Measurements from ENCODE around the gene RBM24. TPM values are rescaled to one million over a fixed set of nuclear protein-coding genes. Genes with fewer than 3 reads are reported as not detected.
A peak's percentile ranks its signal among the peaks of the same experiment; 100 is the strongest.

Gene RBM24
- total RNA-seq (under 1 TPM; 0.15 to 0.86 TPM), total RNA-seq (0 reads per million in 2 donors)

DNA sequence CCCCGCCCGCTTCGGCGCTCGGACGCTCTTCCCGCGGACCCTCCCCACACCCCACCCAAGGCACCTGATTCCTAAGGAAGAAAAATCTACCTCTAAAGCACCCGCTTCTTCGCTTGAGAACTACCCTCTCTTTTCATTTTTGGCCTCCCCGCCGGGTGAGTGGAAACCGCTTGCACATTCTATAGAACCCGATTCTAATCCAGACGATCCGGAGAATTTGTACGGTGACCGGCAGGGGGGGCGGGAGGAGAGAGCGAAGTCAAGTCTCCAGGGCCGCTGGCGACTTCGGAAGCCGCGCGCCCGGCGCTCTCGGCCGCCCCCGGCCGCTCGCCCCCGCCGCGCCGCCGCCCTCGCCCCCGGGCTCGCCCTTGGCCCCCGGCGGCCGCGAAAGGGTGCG, at the start of gene RBM24:
Gene RBM24 (plus strand): TSS at position 262 of the 397 bp plus-strand sequence. CDS start 221 bp downstream, outside the sequence.
- Mint-ChIP-seq H3K27me3 (peaks cover 82% of the 10 kb centered on the region), H3K27ac (no peak within 1 kb of the TSS), H3K4me1 (peaks cover 6% of the 10 kb centered on the region), H3K4me3 (peak within 1 kb of the TSS; percentile 86), H3K36me3 (ENCODE audit: low read depth) (no peaks in the 10 kb centered on the region)
- DNase-seq (no peak), ATAC-seq (no peak)
- no peaks in the 10 kb centered on the region for H3K9me3 ChIP-seq (ENCODE audit: control insufficient read depth, low read length, poor library complexity, severe bottlenecking)

GRCh38 chr6:17233531-17233930, 47.6 kb upstream of the RBM24 start:
- DNase-seq (no peak), ATAC-seq (no peak)
- Mint-ChIP-seq H3K4me1 (no peaks in the 10 kb centered on the region), H3K4me3 (no peak overlapping the region), H3K27me3 (peaks cover 22% of the 10 kb centered on the region), H3K36me3 (ENCODE audit: low read depth) (peaks cover 2% of the 10 kb centered on the region), H3K27ac (no peak overlapping the region)
- H3K9me3 ChIP-seq (ENCODE audit: control insufficient read depth, low read length, poor library complexity, severe bottlenecking), result no peaks in the 10 kb centered on the region

DNA sequence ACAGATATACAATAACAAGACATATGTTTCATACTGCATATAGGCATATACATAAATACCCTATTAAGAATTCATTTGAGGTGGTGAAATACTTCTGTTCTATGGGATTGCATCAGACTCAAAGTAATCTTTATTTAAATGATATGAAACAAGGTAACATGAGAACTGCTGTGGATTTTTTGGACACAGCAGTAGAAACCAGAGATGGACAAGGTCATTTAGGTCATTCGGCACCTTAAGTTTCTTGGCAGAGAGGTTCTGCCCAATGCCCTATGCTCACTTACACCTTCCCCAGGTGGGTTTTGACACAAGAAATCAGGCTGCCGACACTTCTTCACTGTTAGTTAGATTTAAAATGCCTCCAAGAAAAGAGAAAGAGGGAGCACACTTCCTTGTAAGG, 43.9 kb upstream of the RBM24 start:
- no peak for ATAC-seq
- Mint-ChIP-seq H3K27me3 (peaks cover 11% of the 10 kb centered on the region), H3K36me3 (ENCODE audit: low read depth) (no peaks in the 10 kb centered on the region), H3K27ac (no peak overlapping the region), H3K4me1 (no peaks in the 10 kb centered on the region), H3K4me3 (no peak overlapping the region)
- no peak for DNase-seq
- H3K9me3 ChIP-seq (ENCODE audit: control insufficient read depth, low read length, poor library complexity, severe bottlenecking), result no peaks in the 10 kb centered on the region

GRCh38 chr6:17239260-17239659, 41.9 kb upstream of the RBM24 start:
- peaks cover 15% of the 10 kb centered on the region for H3K27me3 Mint-ChIP-seq

DNA sequence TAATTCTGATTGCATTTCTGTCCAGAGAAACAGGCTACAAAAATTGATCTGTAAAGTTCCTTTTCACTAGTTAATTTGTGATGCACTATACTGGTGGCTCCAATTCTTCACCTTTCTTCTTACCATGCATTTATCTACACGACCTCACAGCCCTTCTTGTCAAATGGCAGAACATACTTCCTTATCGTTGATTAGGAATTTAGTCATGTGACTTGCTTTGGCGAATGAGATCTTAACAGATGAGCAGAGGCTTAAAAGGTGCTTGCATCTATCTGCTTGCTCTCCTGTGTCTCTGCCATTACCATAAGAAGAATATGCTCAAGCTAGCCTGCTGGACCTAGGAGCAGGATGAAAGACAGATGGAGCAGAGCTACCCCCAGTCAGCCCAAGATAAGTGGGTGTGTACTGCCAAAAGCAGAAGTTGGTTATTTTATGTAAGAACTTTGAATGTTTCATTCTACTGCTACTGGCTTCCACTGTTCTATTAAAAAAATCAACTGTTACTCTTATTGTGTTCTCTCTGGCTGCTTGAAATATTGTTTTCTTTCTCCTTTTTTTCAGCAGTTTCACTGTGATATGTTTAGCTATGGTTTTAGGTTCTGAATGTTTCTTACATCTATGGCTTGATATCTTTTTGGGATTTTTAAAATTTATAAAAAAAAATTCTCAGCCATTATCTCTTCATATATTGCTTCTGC, 40.2 kb upstream of the RBM24 start:
- DNase-seq, result no peak
- H3K27ac Mint-ChIP-seq, result no peak overlapping the region
- peaks cover 15% of the 10 kb centered on the region for H3K27me3 Mint-ChIP-seq
- H3K4me3 Mint-ChIP-seq, result no peak overlapping the region
- H3K36me3 Mint-ChIP-seq (ENCODE audit: low read depth), result no peaks in the 10 kb centered on the region
- H3K4me1 Mint-ChIP-seq, result no peaks in the 10 kb centered on the region
- no peaks in the 10 kb centered on the region for H3K9me3 ChIP-seq (ENCODE audit: control insufficient read depth, low read length, poor library complexity, severe bottlenecking)
- no peak for ATAC-seq

More at GRCh38 chr6:17239260-17239659, 41.9 kb upstream of the RBM24 start:
- no peaks in the 10 kb centered on the region for H3K9me3 ChIP-seq (ENCODE audit: control insufficient read depth, low read length, poor library complexity, severe bottlenecking)
- Mint-ChIP-seq H3K36me3 (ENCODE audit: low read depth) (no peaks in the 10 kb centered on the region), H3K4me3 (no peak overlapping the region), H3K4me1 (no peaks in the 10 kb centered on the region), H3K27ac (no peak overlapping the region)
- DNase-seq (no peak), ATAC-seq (no peak)

- ATAC-seq (no peak), DNase-seq (no peak)
- Mint-ChIP-seq H3K27me3 (peaks cover 11% of the 10 kb centered on the region), H3K4me3 (no peak overlapping the region), H3K36me3 (ENCODE audit: low read depth) (no peaks in the 10 kb centered on the region), H3K4me1 (no peaks in the 10 kb centered on the region), H3K27ac (no peak overlapping the region)
- H3K9me3 ChIP-seq (ENCODE audit: control insufficient read depth, low read length, poor library complexity, severe bottlenecking), result no peaks in the 10 kb centered on the region
Measured at GRCh38 chr6:17242087-17242486, 39.1 kb upstream of the RBM24 start.

- Mint-ChIP-seq H3K36me3 (ENCODE audit: low read depth) (no peaks in the 10 kb centered on the region), H3K27ac (no peak overlapping the region), H3K27me3 (peaks cover 14% of the 10 kb centered on the region), H3K4me1 (no peaks in the 10 kb centered on the region), H3K4me3 (no peak overlapping the region)
- ATAC-seq (no peak), DNase-seq (no peak)
- H3K9me3 ChIP-seq (ENCODE audit: control insufficient read depth, low read length, poor library complexity, severe bottlenecking), result no peaks in the 10 kb centered on the region
Measured at GRCh38 chr6:17250237-17250636, 30.9 kb upstream of the RBM24 start.

- Mint-ChIP-seq H3K27me3 (peaks cover 16% of the 10 kb centered on the region), H3K4me1 (no peaks in the 10 kb centered on the region), H3K27ac (no peak overlapping the region), H3K36me3 (ENCODE audit: low read depth) (no peaks in the 10 kb centered on the region), H3K4me3 (no peak overlapping the region)
- DNase-seq (no peak), ATAC-seq (no peak)
- H3K9me3 ChIP-seq (ENCODE audit: control insufficient read depth, low read length, poor library complexity, severe bottlenecking), result no peaks in the 10 kb centered on the region
Measured at GRCh38 chr6:17251953-17252352, 29.2 kb upstream of the RBM24 start.

- Mint-ChIP-seq H3K4me1 (no peaks in the 10 kb centered on the region), H3K27ac (no peak overlapping the region), H3K36me3 (ENCODE audit: low read depth) (no peaks in the 10 kb centered on the region), H3K4me3 (no peak overlapping the region), H3K27me3 (peaks cover 21% of the 10 kb centered on the region)
- H3K9me3 ChIP-seq (ENCODE audit: control insufficient read depth, low read length, poor library complexity, severe bottlenecking), result no peaks in the 10 kb centered on the region
- ATAC-seq (no peak), DNase-seq (no peak)
Measured at GRCh38 chr6:17258749-17259148, 22.4 kb upstream of the RBM24 start.

DNA sequence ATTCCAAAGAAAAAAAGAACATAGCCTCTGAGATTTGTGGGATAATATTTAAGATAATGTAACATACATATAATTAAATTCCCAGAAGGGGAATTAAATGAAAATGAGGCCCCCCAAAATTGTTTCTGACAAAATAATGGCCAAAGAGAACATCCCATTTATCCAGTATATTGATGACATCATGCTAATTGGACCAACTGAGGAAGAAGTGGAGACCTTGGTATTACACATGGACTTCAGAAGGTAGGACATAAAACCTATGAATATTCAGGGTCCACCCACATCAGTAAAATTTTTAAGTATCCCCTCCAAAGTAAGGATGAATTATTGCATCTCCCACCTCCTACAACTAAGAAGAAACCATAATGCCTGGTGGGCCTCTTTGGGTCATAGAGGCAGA, 15.6 kb upstream of the RBM24 start:
- ATAC-seq, result no peak
- no peaks in the 10 kb centered on the region for H3K36me3 Mint-ChIP-seq (ENCODE audit: low read depth)

DNA sequence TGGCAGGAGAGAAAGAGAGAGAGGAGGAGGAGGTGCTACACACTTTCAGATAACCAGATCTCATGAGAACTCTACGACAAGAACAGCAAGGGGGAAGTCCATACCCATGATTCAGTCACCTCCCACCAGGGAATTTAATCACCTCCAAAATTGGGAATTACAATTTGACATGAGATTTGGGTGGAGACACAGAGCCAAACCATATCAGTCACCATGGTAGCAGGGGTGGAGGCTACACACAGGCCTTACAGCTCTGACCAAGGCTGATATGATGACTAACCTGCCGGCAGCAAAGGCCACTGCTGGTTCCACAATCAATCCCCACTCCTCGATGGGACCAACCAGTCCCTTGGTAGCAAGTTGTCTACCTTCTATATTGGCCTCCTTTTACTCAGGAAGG, 13.6 kb upstream of the RBM24 start:
- Mint-ChIP-seq H3K27ac (no peak overlapping the region), H3K4me1 (no peaks in the 10 kb centered on the region), H3K36me3 (ENCODE audit: low read depth) (no peaks in the 10 kb centered on the region), H3K27me3 (no peaks in the 10 kb centered on the region), H3K4me3 (no peak overlapping the region)
- no peaks in the 10 kb centered on the region for H3K9me3 ChIP-seq (ENCODE audit: control insufficient read depth, low read length, poor library complexity, severe bottlenecking)
- DNase-seq (no peak), ATAC-seq (no peak)

More for the DNA sequence above, 15.6 kb upstream of the RBM24 start:
- no peaks in the 10 kb centered on the region for H3K27me3 Mint-ChIP-seq
- DNase-seq, result no peak
- no peaks in the 10 kb centered on the region for H3K9me3 ChIP-seq (ENCODE audit: control insufficient read depth, low read length, poor library complexity, severe bottlenecking)
- H3K4me3 Mint-ChIP-seq, result no peak overlapping the region
- no peaks in the 10 kb centered on the region for H3K4me1 Mint-ChIP-seq
- H3K27ac Mint-ChIP-seq, result no peak overlapping the region

DNA sequence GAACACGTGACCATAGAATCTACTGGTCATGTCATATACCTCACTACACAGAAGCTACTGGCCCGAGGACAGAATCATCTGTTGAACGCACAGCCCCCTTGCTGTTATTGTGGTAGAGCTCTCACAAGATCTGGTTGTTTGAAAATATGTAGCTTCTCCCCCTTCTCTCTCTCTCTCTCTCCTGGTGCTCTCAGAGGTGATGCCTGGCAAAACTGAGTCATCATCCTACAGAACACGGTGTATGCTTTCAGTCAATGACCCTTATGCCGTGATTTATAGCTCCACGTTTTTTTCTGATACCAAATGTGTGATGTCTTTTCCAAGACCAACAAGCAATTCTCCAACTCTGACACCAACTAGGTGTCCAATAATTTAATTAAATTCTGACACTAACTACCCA, 13.0 kb upstream of the RBM24 start:
- no peak for ATAC-seq
- Mint-ChIP-seq H3K36me3 (ENCODE audit: low read depth) (no peaks in the 10 kb centered on the region), H3K4me1 (no peaks in the 10 kb centered on the region), H3K27ac (no peak overlapping the region), H3K4me3 (no peak overlapping the region), H3K27me3 (no peaks in the 10 kb centered on the region)
- DNase-seq, result no peak
- no peaks in the 10 kb centered on the region for H3K9me3 ChIP-seq (ENCODE audit: control insufficient read depth, low read length, poor library complexity, severe bottlenecking)

- no peaks in the 10 kb centered on the region for H3K9me3 ChIP-seq (ENCODE audit: control insufficient read depth, low read length, poor library complexity, severe bottlenecking)
- H3K36me3 Mint-ChIP-seq (ENCODE audit: low read depth), result no peaks in the 10 kb centered on the region
- DNase-seq (no peak), ATAC-seq (no peak)
- no peak overlapping the region for H3K4me3 Mint-ChIP-seq
- H3K4me1 Mint-ChIP-seq, result no peaks in the 10 kb centered on the region
- H3K27me3 Mint-ChIP-seq, result peaks cover 14% of the 10 kb centered on the region
- H3K27ac Mint-ChIP-seq, result no peak overlapping the region
Measured at GRCh38 chr6:17269840-17270239, 11.3 kb upstream of the RBM24 start.

- no peaks in the 10 kb centered on the region for H3K9me3 ChIP-seq (ENCODE audit: control insufficient read depth, low read length, poor library complexity, severe bottlenecking)
- Mint-ChIP-seq H3K4me3 (no peak overlapping the region), H3K27me3 (peaks cover 16% of the 10 kb centered on the region), H3K4me1 (no peaks in the 10 kb centered on the region), H3K36me3 (ENCODE audit: low read depth) (no peaks in the 10 kb centered on the region), H3K27ac (no peak overlapping the region)
- no peak for ATAC-seq
- DNase-seq, result no peak
Measured at GRCh38 chr6:17271628-17272027, 9.5 kb upstream of the RBM24 start.
